B cell (primary cell): ENCODE measurements around the gene SGPP2. TPM values are rescaled to one million over a fixed set of nuclear protein-coding genes. Genes with fewer than 3 reads are reported as not detected.

Experiments
- ATAC-seq: fragments of 200-7000 bp; cut with Tn5 transposase; one replicate; pipeline ENCODE4 v1.10.0; 2021; ENCODE audit warnings: low read depth, mild to moderate bottlenecking, moderate number of reproducible peaks, moderate library complexity
- CTCF ChIA-PET: fragments of 350-600 bp; sonication (Branson Sonifier 250); formaldehyde crosslinking; loops from one replicate; lab custom pipeline; 2021; ENCODE audit warnings: antibody characterized with exemption, inconsistent platforms; lab: Charles Lee
- POLR2A ChIA-PET: fragments of 350-600 bp; sonication (Branson Sonifier 250); formaldehyde crosslinking; loops from one replicate; lab custom pipeline; 2021; ENCODE audit warnings: antibody characterized with exemption; lab: Charles Lee
- DNase-seq: peaks from one replicate; pipeline ENCODE4 v3.0.0; 2013
- H2AFZ ChIP-seq: 2 replicates; pipeline ENCODE4 v1.6.1; 2012; ENCODE audit warnings: mild to moderate bottlenecking, low read depth, low read length; ENCODE audit not compliant: insufficient read depth, poor library complexity, severe bottlenecking
- H3K27ac ChIP-seq, 2 donors: 1 replicate in 1 of 2; 2 replicates in 1 of 2; pipeline ENCODE4 v1.5.1; 2012 to 2013; ENCODE audit warnings: low read length in 2 of 2, mild to moderate bottlenecking in 2 of 2, moderate library complexity in 1 of 2
- H3K27me3 ChIP-seq, 4 experiments: fragments of 200-600 bp in 1 of 4; sonication (generic) in 1 of 4; replicated peaks in 1 of 4; 1 replicate in 2 of 4; 2 replicates in 2 of 4; pipeline versions ENCODE4 v1.6.1 to v1.7.0; 2013 to 2016; ENCODE audit warnings: low read length in 3 of 4, mild to moderate bottlenecking in 2 of 4, mixed read lengths in 1 of 4, moderate library complexity in 1 of 4; ENCODE audit not compliant: insufficient read depth in 4 of 4, control insufficient read depth in 3 of 4; ENCODE audit errors: control extremely low read depth in 1 of 4
- H3K36me3 ChIP-seq, 2 experiments: replicated peaks in 1 of 2; 1 replicate in 1 of 2; 2 replicates in 1 of 2; pipeline versions ENCODE4 v1.6.1 to v1.7.1; 2013; ENCODE audit warnings: low read length in 1 of 2; ENCODE audit not compliant: insufficient read depth in 2 of 2, control insufficient read depth in 1 of 2; ENCODE audit errors: control extremely low read depth in 1 of 2, extremely low read depth in 1 of 2
- H3K4me1 ChIP-seq, 2 donors: fragments of 200-600 bp in 1 of 2; sonication (generic) in 1 of 2; 1 replicate in 1 of 2; 2 replicates in 1 of 2; pipeline versions ENCODE4 v1.5.1 to v1.6.1; 2013 to 2017; ENCODE audit warnings: low read length in 2 of 2; ENCODE audit not compliant: control insufficient read depth in 2 of 2, insufficient read depth in 2 of 2
- H3K4me2 ChIP-seq: replicated peaks from 2 replicates; pipeline ENCODE3; 2012; ENCODE audit warnings: mild to moderate bottlenecking, low read depth, low read length; ENCODE audit not compliant: poor library complexity, severe bottlenecking
- H3K4me3 ChIP-seq, 5 experiments: fragments of 200-600 bp in 1 of 5; sonication (generic) in 1 of 5; 1 replicate in 3 of 5; 2 replicates in 2 of 5; pipeline versions ENCODE4 v1.5.1 to v1.7.0; 2011 to 2016; ENCODE audit warnings: low read length in 4 of 5, mild to moderate bottlenecking in 4 of 5, low read depth in 2 of 5, control low read depth in 1 of 5, moderate library complexity in 1 of 5; ENCODE audit not compliant: insufficient read depth in 1 of 5; ENCODE audit errors: control extremely low read depth in 1 of 5, extremely low read depth in 1 of 5
- H3K79me2 ChIP-seq: fragments of 200-600 bp; sonication (generic); one replicate; pipeline ENCODE4 v1.6.0; 2016; ENCODE audit warnings: low read length; ENCODE audit not compliant: control insufficient read depth, insufficient read depth
- H3K9ac ChIP-seq: fragments of 200-600 bp; sonication (generic); 2 replicates; pipeline ENCODE4 v1.6.1; 2017; ENCODE audit warnings: mild to moderate bottlenecking, low read length, moderate library complexity
- H3K9me3 ChIP-seq, 3 donors: one replicate each; pipeline versions ENCODE4 v1.6.1 to v1.7.1; 2013; ENCODE audit warnings: low read length in 2 of 3; ENCODE audit not compliant: control insufficient read depth in 2 of 3, insufficient read depth in 1 of 3; ENCODE audit errors: control extremely low read depth in 1 of 3
- H4K20me1 ChIP-seq: 2 replicates; pipeline ENCODE4 v1.6.0; 2012; ENCODE audit warnings: mild to moderate bottlenecking, low read length; ENCODE audit not compliant: insufficient read depth, control insufficient read depth, poor library complexity, severe bottlenecking
- H3K27ac Mint-ChIP-seq: one replicate; pipeline ENCODE4 v1.8.0; 2021; ENCODE audit warnings: mixed read lengths
- H3K27me3 Mint-ChIP-seq: one replicate; pipeline ENCODE4 v1.8.0; 2021; ENCODE audit warnings: mixed read lengths
- H3K4me1 Mint-ChIP-seq: one replicate; pipeline ENCODE4 v1.8.0; 2021; ENCODE audit warnings: mixed read lengths
- H3K4me3 Mint-ChIP-seq: one replicate; pipeline ENCODE4 v1.8.0; 2021; ENCODE audit warnings: mixed read lengths
- H3K9me3 Mint-ChIP-seq: one replicate; pipeline ENCODE4 v1.8.0; 2022; ENCODE audit warnings: mixed read lengths; ENCODE audit not compliant: insufficient read depth
- CTCF ChIP-seq: fragments of 200-600 bp; IDR thresholded peaks from one replicate; pipeline ENCODE4 v1.8.0; 2022; ENCODE audit warnings: antibody characterized with exemption, mild to moderate bottlenecking
- EZH2 ChIP-seq: IDR thresholded peaks from 2 replicates; pipeline ENCODE4 v1.6.1; 2012; ENCODE audit warnings: borderline replicate concordance, low read depth, mild to moderate bottlenecking, moderate library complexity, low read length; ENCODE audit not compliant: insufficient read depth, poor library complexity, severe bottlenecking
- WGBS: methylation state at CpG from one replicate; pipeline ENCODE4 v1.1.5; 2013; ENCODE audit warnings: missing lambda C conversion rate; ENCODE audit not compliant: insufficient coverage; 5-methylcytosine and 5-hydroxymethylcytosine counted together
- intact Hi-C: fragments of 100-400 bp; cut with micrococcal nuclease; formaldehyde crosslinking; loops from one replicate; pipeline ENCODE4 v1.10.0; 2022
- polyA plus RNA-seq: library from polyadenylated mRNA; depleted of rRNA; stranded (reverse); fragments of >200 nt; gene quantifications from 2 replicates; pipeline ENCODE4 v1.2.3, GENCODE V29; 2012
- total RNA-seq, 2 donors: library from RNA; stranded (reverse); fragments of 120-200 nt in 1 of 2; gene quantifications; 1 replicate in 1 of 2; 2 replicates in 1 of 2; pipeline versions ENCODE4 v1.2.3 to v1.2.4, GENCODE V29; 2013 to 2022

SGPP2 gene
- total and polyA plus RNA-seq, 2 donors (not counting 1 experiment from before 2014, with no cell fraction given): 1.5 to 7.7 TPM

GRCh38 chr2:222393733-222394267 is 30.5 kb upstream of the SGPP2 start:
- 100% methylated on average over 1 of the region's 4 CpGs for WGBS
- Histone ChIP-seq H3K36me3 (no peaks in the 10 kb centered on the region), H2AFZ (no peak overlapping the region), H3K79me2 (no peaks in the 10 kb centered on the region), H3K4me3 (no peak overlapping the region), H3K4me2 (no peak overlapping the region), H3K9ac (no peak overlapping the region), H3K4me1 (no peaks in the 10 kb centered on the region), H3K27ac (no peak overlapping the region), H3K9me3 (no peaks in the 10 kb centered on the region), H4K20me1 (no peaks in the 10 kb centered on the region), H3K27me3 (no peaks in the 10 kb centered on the region)
- H3K27me3 Mint-ChIP-seq: no peaks in the 10 kb centered on the region
- no peak overlapping the region for H3K27ac Mint-ChIP-seq
- POLR2A ChIA-PET: no interaction called here
- CTCF ChIA-PET: no interaction called here
- H3K4me3 Mint-ChIP-seq: no peak overlapping the region
- DNase-seq: no peak
- intact Hi-C loops: no loop called here
- no peak for ATAC-seq
- no peaks in the 10 kb centered on the region for H3K4me1 Mint-ChIP-seq
- TF ChIP-seq CTCF (no peak), EZH2 (no peak)
- no peaks in the 10 kb centered on the region for H3K9me3 Mint-ChIP-seq

- Histone ChIP-seq H3K4me2 (no peak overlapping the region), H3K9ac (no peak overlapping the region), H3K27ac (no peak overlapping the region), H2AFZ (no peak overlapping the region), H3K4me3 (no peak overlapping the region), H3K27me3 (no peaks in the 10 kb centered on the region), H3K9me3 (no peaks in the 10 kb centered on the region), H3K36me3 (no peaks in the 10 kb centered on the region), H3K4me1 (no peaks in the 10 kb centered on the region), H4K20me1 (no peaks in the 10 kb centered on the region), H3K79me2 (no peaks in the 10 kb centered on the region)
- WGBS: 100% methylated on average over 1 of the region's 1 CpG
- DNase-seq (no peak), ATAC-seq (no peak)
- CTCF ChIA-PET: no interaction called here
- Mint-ChIP-seq H3K4me3 (no peak overlapping the region), H3K27me3 (peaks cover 11% of the 10 kb centered on the region), H3K9me3 (no peaks in the 10 kb centered on the region), H3K4me1 (no peaks in the 10 kb centered on the region), H3K27ac (no peak overlapping the region)
- TF ChIP-seq CTCF (no peak), EZH2 (no peak)
- intact Hi-C loops: no loop called here
- POLR2A ChIA-PET: no interaction called here
Measured at GRCh38 chr2:222398446-222398885, 25.9 kb upstream of the SGPP2 start.
